ENCODE data around the gene FOXP1.

The FOXP1 gene

DNA sequence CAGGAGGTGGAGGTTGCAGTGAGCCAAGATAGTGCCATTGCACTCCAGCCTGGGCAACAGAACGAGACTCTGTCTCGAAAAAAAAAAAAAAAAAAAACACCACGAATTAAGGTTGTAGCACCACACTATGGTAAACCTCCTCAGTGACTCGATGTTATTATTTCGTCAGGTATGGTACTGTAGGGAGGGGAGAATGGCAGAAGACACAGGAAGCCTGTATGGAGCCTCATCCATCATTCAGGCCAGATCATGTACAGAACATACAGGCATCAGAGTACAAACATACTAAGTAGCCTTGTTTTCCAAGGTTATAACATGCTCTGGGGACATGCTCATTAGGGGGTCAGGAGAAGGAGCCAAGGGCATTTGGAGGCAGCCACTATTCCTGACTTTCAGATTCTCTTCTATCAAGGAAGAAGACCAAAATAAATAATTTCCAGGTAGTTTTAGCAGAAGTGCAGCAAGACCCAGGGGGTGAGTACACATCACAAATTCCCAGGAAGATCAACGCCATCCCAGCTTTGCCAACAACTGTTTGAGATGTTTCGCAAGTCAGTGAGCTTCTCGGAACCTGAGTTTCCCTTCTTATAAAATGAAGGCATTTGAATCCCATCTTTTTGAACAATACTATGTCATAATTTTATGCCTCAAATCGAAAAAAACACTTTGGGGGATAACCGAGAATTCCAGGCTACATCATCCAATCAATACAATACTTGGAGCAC is 79.8 kb downstream of the FOXP1 start:
- no peak for DNase-seq

GRCh38 chr3:71502066-71502625 is 81.4 kb downstream of the FOXP1 start:
- DNase-seq, result no peak

- no peak for DNase-seq
These were observed 82.8 kb downstream of the FOXP1 start for GRCh38 chr3:71500696-71501095.

DNA sequence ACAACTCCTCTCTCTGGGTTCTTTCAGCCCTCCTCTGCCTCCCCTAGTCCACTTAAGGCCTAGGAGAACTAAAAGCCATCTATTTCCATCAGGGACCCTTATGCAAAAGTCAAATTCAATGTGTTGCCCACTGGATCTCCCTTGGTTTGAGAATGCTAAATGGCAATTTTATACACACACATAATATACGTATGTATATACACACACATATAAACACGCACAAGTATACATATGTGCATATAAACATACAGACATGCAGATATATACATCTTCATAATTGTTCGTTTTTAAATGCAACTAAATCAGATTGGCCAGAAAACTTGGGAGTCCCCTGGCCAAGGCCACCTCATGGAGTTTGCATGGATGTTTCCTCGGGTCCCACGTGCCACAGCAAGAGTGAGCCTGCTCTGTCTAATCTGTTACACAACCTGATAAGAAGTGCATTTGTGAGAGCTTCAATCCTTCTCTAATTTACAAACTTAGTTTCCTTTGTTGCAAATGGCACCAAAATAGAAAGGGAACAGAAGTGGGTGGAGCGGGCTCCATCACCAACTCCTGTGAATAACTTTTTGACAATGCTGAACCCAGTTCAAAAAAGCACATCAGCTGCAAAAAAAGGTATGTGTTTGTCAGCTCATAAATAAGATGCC is 84.2 kb downstream of the FOXP1 start:
- DNase-seq, result no peak

DNA sequence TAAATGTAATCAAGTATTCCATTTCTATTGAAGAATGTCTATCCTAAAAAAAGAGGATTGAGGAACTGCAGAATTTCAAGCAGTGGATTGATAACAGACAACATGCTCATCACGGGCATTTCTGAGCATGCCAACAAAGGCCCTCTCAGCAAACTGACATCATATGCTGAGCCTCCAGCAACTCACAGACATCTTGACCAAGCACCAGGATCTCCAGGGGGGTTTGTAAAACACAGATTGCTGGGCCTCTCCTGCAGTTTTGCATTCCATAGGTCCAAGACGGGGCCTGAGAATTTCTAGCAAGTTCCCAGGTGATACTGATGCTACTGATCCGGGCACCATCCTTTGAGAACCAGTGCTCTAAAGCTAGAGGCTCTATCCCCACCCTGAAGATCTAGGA is 85.0 kb downstream of the FOXP1 start:
- no peak for DNase-seq

DNA sequence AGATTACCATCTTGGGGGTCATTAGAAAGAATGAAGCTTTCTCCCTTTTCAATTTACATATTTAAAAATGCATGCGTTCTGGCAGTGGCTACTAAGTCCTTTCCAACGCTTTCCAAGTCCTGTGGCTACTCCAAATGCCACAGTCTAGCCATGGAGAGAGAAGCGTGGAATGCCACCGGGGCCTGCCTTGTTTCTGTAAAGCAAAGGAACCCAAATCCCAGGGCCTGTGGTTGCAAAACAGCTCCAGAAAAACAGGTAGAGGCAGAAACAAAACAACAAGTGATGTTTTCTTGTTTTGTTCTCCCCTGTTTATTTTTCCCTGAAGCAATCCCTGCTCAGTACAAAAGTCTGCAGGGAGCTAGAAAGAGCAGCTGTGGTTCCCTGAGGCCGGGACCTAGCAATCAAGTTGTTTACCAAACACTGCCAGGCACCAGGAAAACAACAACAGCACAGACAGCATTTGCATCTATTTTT is 85.5 kb downstream of the FOXP1 start:
- no peak for DNase-seq

DNA sequence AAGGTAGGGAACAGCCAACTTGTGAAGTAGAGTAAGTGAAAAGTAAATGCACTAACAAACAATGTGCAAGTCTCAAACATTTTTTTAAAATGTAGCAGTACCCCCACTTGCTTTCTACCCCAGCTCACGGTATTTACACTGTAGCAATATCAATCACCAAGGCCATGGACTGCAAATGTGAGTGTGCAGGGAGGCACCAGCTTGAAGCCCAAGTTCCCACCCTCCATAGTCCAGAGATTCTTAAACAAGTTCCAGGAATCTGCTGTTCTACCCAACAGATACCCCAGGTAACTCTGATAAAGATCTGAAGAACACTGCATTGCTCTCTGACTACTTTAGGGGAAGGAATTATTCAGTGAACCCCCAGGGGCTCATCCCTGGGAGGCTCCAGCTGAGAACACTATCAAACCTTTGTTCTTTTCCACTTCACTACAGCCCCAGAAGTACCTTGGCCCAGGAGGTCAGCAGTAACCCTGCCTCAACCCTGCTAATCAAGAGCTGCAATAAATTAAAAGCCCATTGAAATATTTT is 86.1 kb downstream of the FOXP1 start:
- no peak for DNase-seq

DNA sequence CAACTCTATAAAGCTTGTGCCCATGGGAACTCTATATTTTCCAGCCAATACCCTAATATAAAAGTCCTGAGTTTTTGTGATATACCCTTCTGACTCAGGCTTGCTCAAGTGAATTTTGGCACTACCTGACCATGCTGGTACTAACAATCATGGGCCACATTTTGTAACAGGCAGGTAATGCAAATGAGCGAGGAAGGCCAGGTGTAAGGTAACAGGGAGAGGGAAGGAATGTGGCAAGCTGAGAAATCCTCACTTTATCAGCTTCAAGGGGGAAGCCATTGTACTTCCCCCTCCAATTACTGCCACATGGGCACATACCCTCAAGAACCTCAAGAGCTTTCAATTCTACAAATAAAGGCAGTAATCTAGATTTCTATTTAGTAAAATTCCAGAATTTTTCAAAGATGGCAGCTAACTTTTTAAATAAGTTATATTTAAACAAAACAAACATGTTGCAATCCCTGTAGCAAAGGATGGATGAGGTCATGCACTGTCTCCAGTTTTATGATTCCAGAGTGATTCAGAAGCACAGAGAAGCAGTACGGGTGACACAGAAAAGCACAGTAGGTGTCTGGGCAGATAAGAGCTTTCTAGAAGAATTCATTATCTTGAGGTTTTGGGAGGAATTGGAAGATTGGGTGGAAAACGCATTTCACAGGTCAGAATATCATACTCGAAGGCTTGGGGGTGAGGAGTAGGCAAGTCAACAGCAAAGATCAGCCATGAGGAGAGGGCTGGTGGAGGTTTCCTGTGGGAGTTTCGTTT is 87.6 kb downstream of the FOXP1 start:
- no peak for DNase-seq

DNA sequence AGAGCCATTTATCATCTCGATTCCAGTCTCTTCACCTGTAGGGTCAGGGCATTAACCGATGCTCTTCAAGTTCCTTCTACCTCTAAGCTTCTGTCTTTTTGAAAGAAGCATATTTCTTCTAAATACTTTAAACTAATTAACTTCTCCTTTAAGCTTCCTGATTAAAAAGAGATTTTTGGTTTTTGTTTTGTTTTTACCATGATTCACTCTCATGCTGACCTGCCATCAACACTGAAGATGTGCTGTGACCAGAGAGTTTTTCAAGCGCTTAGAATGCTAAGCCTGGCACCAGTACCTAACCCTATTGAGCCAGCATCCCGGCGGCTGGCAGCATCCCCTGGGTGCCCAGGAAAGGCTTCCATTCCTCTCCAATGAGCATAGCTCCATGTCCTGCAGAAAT is 89.3 kb downstream of the FOXP1 start:
- no peak for DNase-seq

DNA sequence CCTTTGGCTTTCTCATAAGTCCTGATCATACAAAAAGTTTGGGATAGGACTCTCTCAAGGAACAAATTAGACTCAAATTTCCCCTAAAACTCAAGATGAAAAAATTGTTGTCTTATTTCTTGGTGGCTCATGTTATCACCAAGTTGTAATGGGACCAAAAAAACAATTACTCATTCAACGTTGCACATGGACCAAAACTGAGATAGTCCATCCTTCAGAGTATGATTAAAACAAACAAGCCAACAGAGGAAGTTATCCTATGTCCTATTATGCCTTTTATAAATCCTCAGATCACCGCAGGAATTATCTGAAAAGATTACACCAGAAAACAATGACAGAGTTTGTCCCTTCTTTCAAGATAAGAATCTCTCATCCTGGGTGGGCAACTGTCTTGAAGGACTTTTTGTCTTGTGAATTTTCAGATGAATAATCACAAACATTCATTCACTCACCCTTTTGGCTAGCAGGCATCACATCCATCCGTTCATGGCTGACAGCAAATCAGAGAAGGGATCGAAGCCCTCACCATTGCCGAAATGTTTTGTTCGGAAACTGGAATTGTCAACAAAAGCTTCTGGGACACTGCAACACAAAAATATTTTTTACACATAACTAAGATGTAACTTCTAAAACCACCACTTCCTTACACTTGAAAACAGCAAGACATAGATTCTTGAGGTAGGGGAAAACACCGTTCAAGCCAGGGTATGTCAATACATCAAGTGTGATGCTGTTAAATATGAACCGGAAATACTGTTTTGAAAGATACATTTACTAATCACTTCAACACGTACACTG is 90.4 kb downstream of the FOXP1 start:
- no peak for DNase-seq

- no peak for DNase-seq
These were observed 91.0 kb downstream of the FOXP1 start for GRCh38 chr3:71492566-71492965.

DNA sequence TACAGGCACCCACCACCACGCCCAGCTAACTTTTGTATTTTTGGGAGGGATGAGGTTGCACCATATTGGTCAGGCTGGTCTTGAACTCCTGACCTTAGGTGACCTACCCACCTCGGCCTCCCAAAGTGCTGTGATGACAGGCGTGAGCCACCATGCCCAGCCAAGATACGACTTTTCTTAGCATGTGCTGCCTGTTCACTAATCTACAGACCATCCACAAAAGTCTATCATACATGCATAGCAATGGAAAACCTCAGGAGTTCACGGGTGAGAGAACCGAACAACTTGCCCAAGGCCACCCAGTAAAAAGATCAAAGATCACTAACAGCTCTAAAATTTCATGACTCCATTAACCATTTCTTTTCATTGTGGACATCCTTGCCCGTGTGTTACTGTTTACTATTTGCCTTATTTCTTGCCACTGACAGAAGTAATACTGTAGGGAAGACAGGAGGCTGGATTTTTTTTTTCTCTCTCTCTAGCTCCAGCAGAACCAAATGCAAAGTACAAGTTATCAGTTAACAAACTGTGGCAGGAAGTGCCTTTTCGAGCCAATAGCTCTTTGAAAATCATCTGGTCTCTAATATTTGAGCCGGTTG is 92.3 kb downstream of the FOXP1 start:
- DNase-seq, result no peak

DNA sequence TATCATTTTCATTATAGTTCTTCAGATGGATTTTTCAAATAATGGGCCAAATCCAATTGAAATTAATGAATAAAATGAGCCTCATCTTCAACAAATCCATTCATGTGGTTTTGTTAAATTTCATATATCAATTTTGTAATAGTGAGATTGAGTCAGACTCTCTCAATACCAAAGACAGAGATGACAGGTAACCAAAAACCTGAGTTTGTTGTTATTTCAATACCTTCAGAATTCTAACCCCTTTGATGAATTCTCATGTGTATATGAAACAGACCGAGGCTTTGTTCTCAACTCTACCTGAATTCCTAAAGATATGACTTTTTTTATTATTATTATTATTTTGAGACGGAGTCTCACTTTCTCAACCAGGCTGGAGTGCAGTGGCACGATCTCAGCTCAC is 92.8 kb downstream of the FOXP1 start:
- DNase-seq, result no peak

- DNase-seq, result no peak
These were observed 94.2 kb downstream of the FOXP1 start for GRCh38 chr3:71489315-71489761.

DNA sequence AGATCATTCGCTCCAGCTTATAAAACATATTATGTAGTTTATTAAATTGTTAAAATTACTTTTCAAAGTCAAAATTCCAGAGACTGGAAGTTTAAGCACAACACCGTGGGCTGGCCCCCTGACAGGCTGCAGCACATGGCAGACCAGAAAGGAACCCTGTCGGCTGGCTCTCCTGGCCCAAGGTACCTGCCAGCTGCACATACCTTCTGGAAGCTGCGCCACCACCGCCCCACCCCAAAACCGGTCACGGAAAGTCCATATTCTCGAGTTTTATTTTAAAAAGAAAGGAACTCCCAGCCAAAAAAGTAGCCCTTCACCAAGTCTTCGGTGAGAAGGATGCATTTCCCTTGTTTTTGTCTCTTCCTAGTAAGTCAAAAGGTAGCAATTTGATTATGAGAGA is 94.6 kb downstream of the FOXP1 start:
- no peak for DNase-seq

- DNase-seq, result no peak
These were observed 95.1 kb downstream of the FOXP1 start for GRCh38 chr3:71488391-71488809.

- no peak for DNase-seq
These were observed 96.1 kb downstream of the FOXP1 start for GRCh38 chr3:71487418-71487817.

DNA sequence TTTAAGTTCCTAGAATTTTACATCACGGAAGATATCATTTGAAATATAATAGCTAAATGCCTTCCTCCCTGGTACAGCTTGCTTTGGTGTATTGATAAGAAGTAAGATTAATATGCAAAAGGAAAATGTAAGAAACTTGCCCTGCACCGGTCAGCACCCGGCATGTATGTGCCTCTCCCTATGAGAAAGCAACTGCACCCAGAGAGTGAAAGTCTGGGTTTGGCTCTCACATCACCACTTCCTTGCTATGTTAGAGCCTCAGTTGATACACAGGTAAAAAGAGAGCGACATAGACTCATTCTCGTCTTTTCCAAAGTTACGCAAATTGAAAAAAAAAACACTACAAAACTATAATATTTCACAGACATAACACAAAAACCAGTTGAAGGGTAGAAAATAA is 96.7 kb downstream of the FOXP1 start:
- no peak for DNase-seq

DNA sequence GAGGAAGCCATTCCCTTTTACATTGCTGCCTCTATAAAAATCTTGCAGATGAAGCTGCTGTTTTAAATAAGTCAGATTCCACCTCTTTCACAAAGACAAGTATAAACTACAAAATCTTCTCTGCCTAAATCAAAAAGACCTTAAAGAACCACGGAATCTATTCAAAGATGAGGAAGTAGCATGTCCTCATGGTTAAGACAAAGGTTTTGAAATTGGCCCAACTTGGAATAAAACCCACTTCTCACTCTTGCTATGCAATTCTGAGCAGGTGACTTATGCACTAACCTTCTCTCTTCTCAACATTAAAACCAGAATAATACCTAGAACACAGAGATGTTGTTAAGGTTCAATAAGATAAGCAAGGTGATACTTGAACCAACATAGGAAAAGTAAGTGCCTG is 97.6 kb downstream of the FOXP1 start:
- DNase-seq, result no peak

DNA sequence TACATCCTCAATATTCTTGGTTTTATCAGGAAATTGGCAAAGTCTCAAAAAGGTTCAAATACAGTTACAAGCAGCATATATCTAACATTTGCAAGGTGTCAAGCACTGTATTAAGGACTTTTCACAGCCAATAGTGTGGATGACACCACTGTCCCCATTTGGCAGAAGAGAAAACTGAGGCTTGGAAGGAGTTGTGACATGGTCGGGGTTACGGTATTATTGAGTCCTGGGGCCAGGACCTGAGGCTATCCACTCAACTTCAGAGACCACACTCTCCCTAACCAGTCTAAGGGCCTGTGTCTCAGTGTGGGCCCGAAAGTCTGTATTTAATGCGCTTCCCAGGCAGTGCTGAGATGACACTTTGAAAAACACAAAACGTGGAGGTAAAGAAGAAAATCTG is 99.1 kb downstream of the FOXP1 start:
- DNase-seq, result no peak

- DNase-seq, result no peak
These were observed 99.5 kb downstream of the FOXP1 start for GRCh38 chr3:71484047-71484446.

- no peak for DNase-seq
These were observed 100.8 kb downstream of the FOXP1 start for GRCh38 chr3:71482771-71483170.

Data from GF-D8 (cell line).